Measurements from ENCODE around the gene ATP8B1.

DNA sequence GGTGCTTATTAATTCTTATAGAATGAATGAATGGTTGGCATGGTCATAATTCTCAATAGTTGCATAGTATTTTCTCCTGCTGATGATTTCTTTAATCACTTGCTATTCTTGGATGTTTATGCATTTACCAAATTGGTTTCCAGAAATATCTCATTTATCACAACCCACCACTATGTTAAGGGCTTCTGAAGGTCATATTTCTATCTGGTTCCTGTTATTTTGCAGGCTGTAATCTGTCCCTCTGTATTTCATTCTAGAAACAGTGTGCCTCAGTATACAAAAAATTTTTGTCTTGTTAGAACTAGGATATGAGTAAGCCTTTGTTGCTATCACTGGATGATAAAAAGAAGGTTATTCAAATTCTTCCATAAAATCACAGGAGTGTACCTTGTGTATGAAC lies 6.1 kb upstream of the ATP8B1 start:
- TF ChIP-seq, protein P1, sequence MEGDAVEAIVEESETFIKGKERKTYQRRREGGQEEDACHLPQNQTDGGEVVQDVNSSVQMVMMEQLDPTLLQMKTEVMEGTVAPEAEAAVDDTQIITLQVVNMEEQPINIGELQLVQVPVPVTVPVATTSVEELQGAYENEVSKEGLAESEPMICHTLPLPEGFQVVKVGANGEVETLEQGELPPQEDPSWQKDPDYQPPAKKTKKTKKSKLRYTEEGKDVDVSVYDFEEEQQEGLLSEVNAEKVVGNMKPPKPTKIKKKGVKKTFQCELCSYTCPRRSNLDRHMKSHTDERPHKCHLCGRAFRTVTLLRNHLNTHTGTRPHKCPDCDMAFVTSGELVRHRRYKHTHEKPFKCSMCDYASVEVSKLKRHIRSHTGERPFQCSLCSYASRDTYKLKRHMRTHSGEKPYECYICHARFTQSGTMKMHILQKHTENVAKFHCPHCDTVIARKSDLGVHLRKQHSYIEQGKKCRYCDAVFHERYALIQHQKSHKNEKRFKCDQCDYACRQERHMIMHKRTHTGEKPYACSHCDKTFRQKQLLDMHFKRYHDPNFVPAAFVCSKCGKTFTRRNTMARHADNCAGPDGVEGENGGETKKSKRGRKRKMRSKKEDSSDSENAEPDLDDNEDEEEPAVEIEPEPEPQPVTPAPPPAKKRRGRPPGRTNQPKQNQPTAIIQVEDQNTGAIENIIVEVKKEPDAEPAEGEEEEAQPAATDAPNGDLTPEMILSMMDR (IDR thresholded peaks at IDR 0.05; ENCODE audit: poor library complexity), result no peak
- TF ChIP-seq EZH2 (IDR thresholded peaks at IDR 0.05; ENCODE audit: borderline replicate concordance) (no peak), EZH2phosphoT487 (IDR thresholded peaks at IDR 0.05; ENCODE audit: low read depth, severe bottlenecking, unreplicated experiment) (no peak)

Measured in hepatocyte (in vitro differentiated cells).